GM19193 (cell line): Measurements from ENCODE around the gene DPM2.

Source experiments
- POLR2A ChIP-seq: IDR thresholded peaks from 4 replicates; pipeline ENCODE4 v1.6.1; 2011; ENCODE audit not compliant: insufficient read depth, insufficient read length; ENCODE audit errors: extremely low read depth

The DPM2 gene

DNA sequence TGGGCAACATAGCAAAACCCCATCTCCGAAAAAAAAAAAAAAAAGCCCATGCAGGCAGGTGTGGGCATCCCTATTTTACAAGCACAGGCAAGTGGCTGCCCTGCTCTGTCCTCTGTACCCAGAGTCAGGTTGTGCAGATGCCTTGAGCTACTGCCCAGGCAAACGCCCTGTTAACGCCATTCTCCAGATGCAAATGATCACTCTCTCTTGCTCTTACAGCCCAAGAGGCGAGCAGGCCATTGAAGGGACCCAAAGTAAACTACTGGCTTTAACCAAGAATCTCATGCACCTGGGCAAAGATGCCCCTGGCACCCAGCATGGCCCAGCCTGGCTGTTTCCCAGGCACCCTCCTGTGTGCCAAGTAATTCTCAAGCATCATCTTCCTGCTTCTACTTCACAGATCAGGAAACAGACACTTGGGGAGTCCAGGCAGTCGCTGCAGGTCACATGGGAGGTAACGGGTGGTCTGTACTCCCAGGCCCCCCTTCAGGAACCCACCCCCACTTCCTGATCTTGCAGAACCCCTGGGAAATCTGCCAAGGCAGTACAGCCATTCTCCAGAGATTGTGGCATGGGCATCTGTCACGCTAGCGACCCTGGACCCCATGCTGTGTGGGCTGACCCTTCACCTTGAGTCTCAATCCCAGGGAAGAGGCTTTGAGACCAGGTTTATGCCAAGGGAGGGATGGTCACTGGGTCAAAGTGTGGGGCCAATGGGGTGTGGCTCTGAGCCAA is 28.9 kb upstream of the DPM2 start:
- no peak for TF ChIP-seq POLR2A

DNA sequence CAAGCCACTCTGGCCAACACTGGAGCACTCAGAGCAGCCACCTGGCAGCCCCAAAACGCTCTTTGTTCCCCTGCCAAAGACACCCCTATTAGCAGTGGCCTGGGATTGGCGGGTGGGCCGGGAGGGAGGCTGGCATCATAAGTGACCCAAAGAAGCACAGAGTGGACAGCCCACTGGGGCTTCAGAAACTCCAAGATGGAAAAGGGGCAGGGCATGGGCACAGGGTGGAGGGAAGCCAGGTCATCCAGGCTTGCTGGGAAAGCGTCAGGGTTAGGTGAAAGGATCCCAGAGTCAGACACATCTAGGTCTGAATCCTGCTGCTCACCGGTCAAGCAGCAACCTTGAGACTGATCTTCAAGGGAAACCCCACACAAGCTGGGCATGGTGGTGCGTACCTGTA is 28.3 kb upstream of the DPM2 start:
- no peak for TF ChIP-seq POLR2A

DNA sequence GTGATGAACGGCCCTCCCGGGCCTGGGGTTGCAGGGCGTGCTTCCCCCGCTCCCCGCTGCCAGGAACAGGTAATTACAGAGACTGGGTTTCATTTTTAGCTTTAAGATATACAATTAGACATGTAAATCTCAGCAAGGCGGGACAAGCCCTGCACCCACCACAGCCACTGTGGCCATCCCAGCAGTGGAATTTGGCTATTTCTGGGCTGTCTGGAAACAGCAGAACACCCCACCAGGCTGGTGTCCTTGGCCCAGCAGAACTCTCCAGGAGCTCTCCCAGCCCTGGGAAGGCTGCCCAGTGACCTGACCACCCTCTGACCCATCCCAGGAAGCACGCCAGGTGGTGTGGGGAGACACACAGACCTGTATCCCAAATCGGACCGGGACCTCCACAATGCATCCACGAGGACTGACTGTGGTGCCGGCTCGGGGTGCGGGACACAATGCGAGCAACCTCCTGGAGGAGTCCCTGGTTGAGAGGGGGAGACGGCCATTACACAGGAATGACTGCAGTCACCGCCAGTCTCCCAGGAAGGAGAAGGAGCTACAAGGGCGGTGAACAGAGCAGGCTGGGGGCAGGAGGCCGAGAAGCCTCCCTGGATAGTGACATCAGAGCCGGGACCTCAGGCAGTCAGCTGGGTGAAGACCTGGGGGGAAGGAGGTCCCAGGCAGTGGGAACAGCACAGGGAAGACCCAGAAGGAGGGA is 25.9 kb upstream of the DPM2 start:
- TF ChIP-seq POLR2A = no peak

- no peak for TF ChIP-seq POLR2A
Measured at GRCh38 chr9:127963041-127963358, 25.3 kb upstream of the DPM2 start.

DNA sequence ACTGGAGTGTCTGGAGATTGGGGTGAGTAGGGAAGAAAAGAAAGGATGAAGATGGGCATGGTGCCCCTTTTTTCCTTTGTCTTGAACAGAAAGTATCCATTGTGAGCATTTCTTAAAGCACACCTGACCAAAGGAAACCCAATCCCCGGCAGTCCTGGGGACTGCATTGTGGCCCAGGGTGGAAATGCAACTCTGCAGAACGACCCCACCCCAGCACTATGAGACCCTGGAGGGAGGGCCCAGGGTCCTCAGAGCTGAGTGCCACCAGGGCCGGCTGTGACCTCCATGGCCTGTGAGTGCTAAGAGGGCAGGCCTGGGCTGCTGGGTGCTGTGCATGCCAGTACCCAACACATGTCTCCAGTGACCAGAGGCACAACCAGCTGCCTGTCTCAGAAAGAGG is 24.6 kb upstream of the DPM2 start:
- TF ChIP-seq POLR2A = no peak

DNA sequence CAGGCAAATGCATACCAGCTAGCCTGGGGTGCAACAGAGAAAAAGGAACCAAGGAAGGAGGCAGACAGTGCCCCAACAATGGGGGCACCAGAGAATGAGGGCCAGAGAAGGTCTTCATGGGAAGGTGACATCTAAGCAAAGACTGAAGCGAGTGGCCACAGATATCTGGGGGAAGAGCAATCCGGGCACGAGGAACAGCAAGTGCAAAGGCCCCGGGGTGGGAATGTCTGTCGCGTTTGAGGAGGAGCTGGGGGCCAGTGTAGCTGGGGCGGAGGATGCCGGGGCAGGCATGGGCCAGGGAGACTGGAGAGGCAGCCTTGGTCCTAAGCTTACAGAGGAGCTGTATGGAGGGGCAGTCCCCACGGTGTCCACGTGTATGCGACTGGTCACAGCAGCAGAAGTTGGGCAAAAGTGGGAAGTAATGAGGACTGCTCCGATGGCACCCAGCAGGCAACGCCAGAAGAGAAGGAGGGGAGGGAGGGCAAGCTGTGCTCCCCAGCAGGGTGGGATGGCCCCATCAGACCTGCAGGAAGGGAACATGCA is 24.0 kb upstream of the DPM2 start:
- no peak for TF ChIP-seq POLR2A

DNA sequence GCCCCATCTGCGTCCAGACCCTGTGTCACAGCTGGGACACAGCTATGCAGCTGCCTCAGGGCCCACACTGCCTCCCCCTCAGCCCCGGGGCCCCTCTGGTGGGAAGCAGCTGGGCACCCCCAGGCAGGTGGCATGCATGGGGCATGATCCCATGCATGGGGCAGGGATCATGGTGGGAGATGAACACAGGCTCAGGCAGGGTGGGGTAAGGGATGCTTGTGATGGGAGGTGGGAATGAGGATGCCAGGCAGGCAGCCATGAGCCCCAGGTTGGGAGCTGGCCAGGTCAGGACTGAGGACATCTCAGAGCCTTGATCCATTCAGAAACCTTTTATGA is 23.5 kb upstream of the DPM2 start:
- no peak for TF ChIP-seq POLR2A

DNA sequence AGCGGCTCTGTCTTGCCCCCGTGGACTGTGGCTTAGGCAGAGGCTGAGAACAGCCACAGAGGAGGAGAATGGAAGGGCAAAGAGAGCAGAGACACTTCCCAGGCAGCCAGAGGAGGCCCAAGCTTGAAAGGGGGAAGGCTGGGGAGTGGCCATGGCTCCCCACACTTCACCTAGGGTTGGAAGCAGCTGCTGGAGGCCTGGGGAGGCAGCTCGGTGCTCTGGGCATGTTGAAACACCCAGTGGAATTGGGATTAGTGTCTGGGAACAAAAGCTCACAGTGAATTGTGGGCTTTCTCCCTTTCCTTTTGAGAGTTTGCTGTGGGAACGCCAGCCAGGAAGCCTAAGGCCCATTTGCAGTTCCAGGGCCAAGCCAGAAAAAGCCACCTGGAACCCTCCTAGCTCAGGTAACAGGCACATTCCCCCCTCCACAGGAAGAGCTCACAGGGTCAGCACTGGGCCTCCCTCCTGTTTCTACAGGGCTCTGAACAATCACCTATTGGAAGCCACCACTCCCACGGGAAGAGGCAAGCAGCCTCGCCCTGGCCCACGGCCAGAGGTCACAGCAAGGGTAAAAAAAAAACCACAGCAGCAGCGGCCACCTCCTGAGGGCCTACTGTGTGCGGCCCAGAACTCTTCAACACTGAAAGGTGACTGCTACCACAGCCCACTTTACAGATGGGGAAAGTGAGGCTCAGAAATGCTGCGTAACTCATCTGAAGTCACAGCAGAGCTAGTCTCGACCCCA is 22.9 kb upstream of the DPM2 start:
- no peak for TF ChIP-seq POLR2A

DNA sequence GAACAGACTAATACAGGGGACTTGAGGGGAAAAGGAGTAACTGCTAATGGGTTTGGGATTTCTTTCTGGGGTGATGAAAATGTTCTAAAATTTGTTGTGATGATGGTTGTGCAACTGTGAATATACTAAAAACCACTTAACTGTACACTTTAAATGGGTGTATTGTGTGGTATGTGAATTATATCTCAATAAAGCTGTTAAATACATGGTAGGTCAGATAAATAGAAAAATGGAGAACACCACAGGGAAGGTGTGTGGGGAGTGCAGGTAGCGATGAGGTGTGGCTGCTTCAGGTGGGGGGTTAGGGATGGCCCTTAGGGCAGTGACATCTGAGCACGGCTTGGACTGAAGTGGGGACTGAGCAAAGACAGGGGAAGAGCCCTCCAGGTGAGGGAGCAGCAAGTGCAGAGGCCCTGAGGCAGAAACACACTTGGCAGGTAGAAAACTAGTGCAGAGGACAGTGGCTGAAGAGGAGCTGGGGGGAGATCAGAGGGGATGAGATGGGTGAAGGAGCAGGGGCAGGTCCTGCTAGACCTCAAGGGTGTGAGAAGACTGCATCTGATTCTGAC is 22.3 kb upstream of the DPM2 start:
- no peak for TF ChIP-seq POLR2A

GRCh38 chr9:127959398-127959797 is 21.7 kb upstream of the DPM2 start:
- no peak for TF ChIP-seq POLR2A

DNA sequence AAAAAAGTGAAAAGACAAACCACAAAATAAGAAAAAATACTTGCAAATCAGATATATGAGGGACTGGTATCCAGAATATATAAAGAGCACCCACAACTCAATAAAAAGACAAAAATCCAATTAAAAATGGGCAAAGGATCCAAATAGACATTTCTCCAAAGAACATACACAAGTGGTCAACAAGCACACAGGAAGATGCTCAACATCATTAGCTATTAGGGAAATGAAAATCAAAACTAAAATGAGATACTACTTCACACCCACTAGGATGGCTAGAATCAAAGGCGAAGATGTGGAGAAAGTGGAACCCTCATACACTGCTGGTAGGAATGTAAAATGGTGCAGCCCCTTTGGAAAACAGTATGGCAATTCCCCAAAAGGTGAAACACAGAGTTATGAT is 21.1 kb upstream of the DPM2 start:
- no peak for TF ChIP-seq POLR2A

DNA sequence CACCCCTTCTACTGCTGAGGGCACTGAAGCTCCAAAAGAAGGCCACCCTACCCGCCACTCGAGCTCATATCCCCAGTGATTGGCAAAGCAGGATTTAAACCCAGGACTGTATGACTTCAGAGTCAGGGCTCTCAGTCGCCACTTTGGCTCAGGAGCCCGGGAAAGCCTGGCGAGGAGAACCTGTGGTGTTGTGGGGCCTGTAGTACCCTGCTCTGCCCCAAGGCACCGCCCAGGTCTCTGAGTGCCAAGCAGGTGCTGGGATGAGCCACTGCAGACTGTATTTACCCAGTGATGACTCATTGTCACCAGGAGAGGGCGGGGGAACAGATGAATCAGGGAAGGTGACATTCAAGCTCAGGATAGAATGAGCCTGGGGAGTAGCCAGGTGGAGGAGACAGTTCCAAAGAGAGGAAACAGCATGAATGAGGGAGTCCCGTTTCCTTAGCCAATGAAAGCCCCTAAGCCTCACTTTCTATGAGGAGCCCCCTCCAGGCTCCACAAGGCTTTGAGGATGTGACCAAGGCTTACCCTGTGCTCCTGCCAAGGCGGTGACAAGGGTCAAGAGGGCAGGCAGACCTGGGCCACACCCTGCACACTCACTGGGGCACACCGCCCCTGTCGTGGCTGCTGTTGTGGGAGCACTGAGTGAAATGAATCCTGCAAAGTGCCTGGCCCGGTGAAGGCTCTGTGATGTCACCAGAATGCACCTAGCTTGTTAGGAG is 17.8 kb upstream of the DPM2 start:
- no peak for TF ChIP-seq POLR2A

GRCh38 chr9:127954831-127955293 is 17.2 kb upstream of the DPM2 start:
- no peak for TF ChIP-seq POLR2A

DNA sequence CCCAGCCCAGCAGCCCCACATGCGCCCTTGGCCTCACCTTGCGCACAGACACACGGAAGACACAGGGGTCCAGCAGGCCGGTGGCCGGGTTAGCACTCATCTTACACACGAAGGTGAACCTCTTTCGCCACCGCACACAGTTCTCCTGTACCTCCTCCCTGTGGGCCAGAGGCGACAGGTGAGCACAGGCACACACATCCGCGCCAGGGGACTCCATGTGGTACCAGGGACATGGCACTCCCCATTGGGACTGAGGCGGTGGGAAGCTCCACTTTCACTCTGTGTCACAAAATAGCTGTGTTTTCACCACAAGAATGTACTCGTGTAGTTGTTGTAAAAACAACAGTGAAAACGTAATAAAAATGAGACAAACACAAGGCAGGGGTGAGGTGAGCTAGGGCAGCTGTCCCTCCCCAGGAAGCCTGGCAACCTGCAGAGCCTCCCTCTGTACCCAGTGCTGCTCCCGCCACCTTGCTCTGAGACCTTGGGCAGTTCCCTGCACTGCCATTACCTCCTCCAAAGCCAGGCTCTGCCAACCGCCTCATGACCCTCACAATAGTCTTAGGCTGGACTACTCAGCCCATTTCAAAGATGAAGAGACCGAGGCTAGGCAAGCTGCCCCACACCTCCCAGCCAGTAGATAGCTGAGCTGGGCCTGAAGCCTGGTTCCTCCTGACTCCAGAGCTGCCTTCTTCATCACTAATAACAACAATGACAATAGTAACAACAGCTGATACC is 16.3 kb upstream of the DPM2 start:
- no peak for TF ChIP-seq POLR2A
